OCI-LY3 (cell line): ENCODE data around the gene CDK3.

Experiments used
- H2AFZ ChIP-seq: fragments of 200-600, 300-600 bp; shearing (Covaris generic); 2 replicates; pipeline ENCODE4 v1.6.0; 2014; ENCODE audit warnings: antibody characterized with exemption, low read depth, low read length
- H3K27ac ChIP-seq: fragments of 200-600, 300-600 bp; sonication (generic); 2 replicates; pipeline ENCODE4 v1.5.1; 2014; ENCODE audit warnings: mild to moderate bottlenecking, low read length, moderate library complexity, mixed read lengths
- H3K27me3 ChIP-seq: fragments of 200-600, 300-600 bp; sonication (generic); 2 replicates; pipeline ENCODE4 v1.6.1; 2014; ENCODE audit warnings: low read depth, low read length, mixed read lengths
- H3K36me3 ChIP-seq: fragments of 200-600, 300-600 bp; sonication (generic); replicated peaks from 2 replicates; pipeline ENCODE3; 2014; ENCODE audit warnings: low read depth, low read length, mixed read lengths
- H3K4me1 ChIP-seq: fragments of 300-600, 200-600 bp; sonication (generic); 2 replicates; pipeline ENCODE4 v1.6.1; 2014; ENCODE audit warnings: low read length, mixed read lengths
- H3K4me2 ChIP-seq: fragments of 200-600, 300-600 bp; sonication (generic); 2 replicates; pipeline ENCODE4 v1.6.1; 2014; ENCODE audit warnings: low read length, mixed read lengths
- H3K4me3 ChIP-seq: fragments of 300-600, 200-600 bp; sonication (generic); 2 replicates; pipeline ENCODE4 v1.5.1; 2014; ENCODE audit warnings: antibody characterized with exemption, mild to moderate bottlenecking, low read length, moderate library complexity
- H3K79me2 ChIP-seq: fragments of 300-600, 200-600 bp; shearing (Covaris generic); 2 replicates; pipeline ENCODE4 v1.6.1; 2014; ENCODE audit warnings: mild to moderate bottlenecking, low read length, mixed read lengths
- H3K9ac ChIP-seq: fragments of 300-600, 200-600 bp; shearing (Covaris generic); 2 replicates; pipeline ENCODE4 v1.6.0; 2014; ENCODE audit warnings: mild to moderate bottlenecking, low read length, moderate library complexity
- H3K9me3 ChIP-seq: fragments of 200-600, 300-600 bp; shearing (Covaris generic); 2 replicates; pipeline ENCODE4 v1.6.1; 2014; ENCODE audit warnings: low read length, mixed read lengths; ENCODE audit not compliant: insufficient read depth
- H4K20me1 ChIP-seq: fragments of 200-600, 300-600 bp; sonication (generic); 2 replicates; pipeline ENCODE4 v1.6.1; 2016; ENCODE audit warnings: low read length, mixed read lengths; ENCODE audit not compliant: insufficient read depth
- CTCF ChIP-seq: fragments of 200-600, 300-600 bp; sonication (generic); IDR thresholded peaks from 2 replicates; pipeline ENCODE4 v1.5.1; 2014; ENCODE audit warnings: antibody characterized with exemption, low read length, low read depth
- EZH2phosphoT487 ChIP-seq: fragments of 200-600 bp; shearing (Covaris generic); IDR thresholded peaks from 2 replicates; pipeline ENCODE4 v1.6.1; 2018; ENCODE audit warnings: antibody characterized with exemption, mixed run types, low read depth

Gene CDK3

DNA sequence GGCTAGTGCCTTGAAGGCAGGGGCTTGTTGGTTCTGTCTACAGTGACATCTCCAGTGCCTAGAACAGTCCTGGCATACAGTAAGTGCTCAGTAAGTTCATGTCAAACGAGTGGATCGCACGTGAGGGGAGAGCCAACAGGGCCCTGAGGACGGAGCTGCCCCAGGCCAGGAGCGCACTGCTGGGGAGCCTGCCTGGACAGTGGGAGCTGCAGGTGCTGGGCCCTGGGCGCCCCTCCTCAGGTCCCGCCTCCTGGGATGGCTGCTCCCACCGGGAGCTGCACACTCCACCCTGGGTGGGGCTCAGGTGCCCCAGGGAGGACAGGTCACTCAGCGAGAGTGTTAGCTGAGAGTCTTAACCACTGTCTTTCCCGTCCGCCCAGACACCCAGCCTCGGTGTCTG is 24.6 kb downstream of the CDK3 start:
- Histone ChIP-seq H2AFZ (no peak overlapping the region), H4K20me1 (no peaks in the 10 kb centered on the region), H3K27ac (no peak overlapping the region), H3K27me3 (no peaks in the 10 kb centered on the region), H3K36me3 (no peaks in the 10 kb centered on the region), H3K79me2 (no peaks in the 10 kb centered on the region), H3K4me2 (no peak overlapping the region), H3K9me3 (no peaks in the 10 kb centered on the region), H3K4me3 (no peak overlapping the region), H3K9ac (no peak overlapping the region), H3K4me1 (no peaks in the 10 kb centered on the region)
- no peak for TF ChIP-seq EZH2phosphoT487
- no peak for TF ChIP-seq CTCF

- H3K4me1 ChIP-seq, result no peaks in the 10 kb centered on the region
- no peaks in the 10 kb centered on the region for H3K27me3 ChIP-seq
- no peak overlapping the region for H3K4me3 ChIP-seq
- H3K79me2 ChIP-seq, result no peaks in the 10 kb centered on the region
- no peak overlapping the region for H3K27ac ChIP-seq
- H4K20me1 ChIP-seq, result no peaks in the 10 kb centered on the region
- H3K36me3 ChIP-seq, result no peaks in the 10 kb centered on the region
- H3K4me2 ChIP-seq, result no peak overlapping the region
- no peak overlapping the region for H2AFZ ChIP-seq
- no peak for TF ChIP-seq EZH2phosphoT487
- no peak for TF ChIP-seq CTCF
- no peaks in the 10 kb centered on the region for H3K9me3 ChIP-seq
- H3K9ac ChIP-seq, result no peak overlapping the region
Measured at GRCh38 chr17:76026714-76027158, 26.1 kb downstream of the CDK3 start.

- no peak for TF ChIP-seq EZH2phosphoT487
- Histone ChIP-seq H3K79me2 (no peaks in the 10 kb centered on the region), H3K27ac (no peak within 1 kb of the TSS), H4K20me1 (no peaks in the 10 kb centered on the region), H3K4me2 (no peak within 1 kb of the TSS), H3K4me3 (no peak within 1 kb of the TSS), H3K9ac (no peak within 1 kb of the TSS), H3K9me3 (no peaks in the 10 kb centered on the region), H3K36me3 (no peaks in the 10 kb centered on the region), H2AFZ (no peak within 1 kb of the TSS), H3K4me1 (no peaks in the 10 kb centered on the region), H3K27me3 (no peaks in the 10 kb centered on the region)
Measured at GRCh38 chr17:76027159-76027839, 26.6 kb downstream of the CDK3 start, which contains the start of gene EVPL. Gene EVPL (minus strand): TSS chr17:76027306. CDS start chr17:76027198, 108 bp downstream.

GRCh38 chr17:76032073-76032779 is 31.6 kb downstream of the CDK3 start:
- Histone ChIP-seq H3K4me1 (no peaks in the 10 kb centered on the region), H4K20me1 (no peaks in the 10 kb centered on the region), H3K4me3 (no peak overlapping the region), H3K9ac (no peak overlapping the region), H3K79me2 (no peaks in the 10 kb centered on the region), H3K4me2 (no peak overlapping the region), H3K27me3 (no peaks in the 10 kb centered on the region), H3K36me3 (no peaks in the 10 kb centered on the region), H3K27ac (no peak overlapping the region), H3K9me3 (no peaks in the 10 kb centered on the region), H2AFZ (no peak overlapping the region)
- no peak for TF ChIP-seq EZH2phosphoT487
- no peak for TF ChIP-seq CTCF
